Common myeloid progenitor, CD34-positive (primary cell): ENCODE data around the gene CNRIP1.

Source experiments
- CTCF ChIA-PET: fragments of 350-600 bp; sonication (Branson Sonifier 250); formaldehyde crosslinking; loops from one replicate; lab custom pipeline; 2021; ENCODE audit warnings: antibody characterized with exemption; lab: Charles Lee
- POLR2A ChIA-PET: fragments of 350-600 bp; sonication (Branson Sonifier 250); formaldehyde crosslinking; loops from one replicate; lab custom pipeline; 2021; ENCODE audit warnings: antibody characterized with exemption; lab: Charles Lee
- DNase-seq, 3 donors: peaks; one replicate each; pipeline versions ENCODE4 v3.0.0 to v3.0.0-alpha.2; 2013
- H3K27ac ChIP-seq, 2 experiments: 1 replicate in 1 of 2; 2 replicates in 1 of 2; pipeline ENCODE4 v1.7.0; 2013; ENCODE audit warnings: inconsistent platforms in 2 of 2, low read length in 2 of 2, mild to moderate bottlenecking in 2 of 2, low read depth in 1 of 2, moderate library complexity in 1 of 2; ENCODE audit not compliant: severe bottlenecking in 2 of 2, insufficient read depth in 1 of 2, poor library complexity in 1 of 2
- H3K27me3 ChIP-seq, 5 experiments: replicated peaks in 2 of 5; 1 replicate in 3 of 5; 2 replicates in 2 of 5; pipeline versions ENCODE4 v1.6.1 to v1.7.0; 2013; ENCODE audit warnings: low read length in 4 of 5, mild to moderate bottlenecking in 2 of 5, moderate library complexity in 2 of 5, inconsistent platforms in 1 of 5; ENCODE audit not compliant: insufficient read depth in 5 of 5, control insufficient read depth in 4 of 5
- H3K36me3 ChIP-seq, 4 experiments: 1 replicate in 2 of 4; 2 replicates in 2 of 4; pipeline versions ENCODE4 v1.6.1 to v1.7.0; 2013; ENCODE audit warnings: low read length in 3 of 4, control low read depth in 1 of 4, mild to moderate bottlenecking in 1 of 4; ENCODE audit not compliant: control insufficient read depth in 4 of 4, insufficient read depth in 4 of 4
- H3K4me1 ChIP-seq, 4 experiments: 1 replicate in 3 of 4; 2 replicates in 1 of 4; pipeline versions ENCODE4 v1.6.1 to v1.7.1; 2013; ENCODE audit warnings: low read length in 3 of 4, mild to moderate bottlenecking in 3 of 4, control low read depth in 1 of 4, inconsistent platforms in 1 of 4, moderate library complexity in 1 of 4; ENCODE audit not compliant: control insufficient read depth in 4 of 4, insufficient read depth in 4 of 4; ENCODE audit errors: control extremely low read depth in 1 of 4
- H3K4me3 ChIP-seq, 7 experiments: 1 replicate in 4 of 7; 2 replicates in 3 of 7; pipeline versions ENCODE4 v1.5.1 to v1.7.0; 2013; ENCODE audit warnings: mild to moderate bottlenecking in 7 of 7, low read length in 6 of 7, moderate library complexity in 6 of 7, inconsistent platforms in 2 of 7, low read depth in 2 of 7, control low read depth in 1 of 7; ENCODE audit not compliant: insufficient read depth in 4 of 7, control insufficient read depth in 1 of 7; ENCODE audit errors: extremely low read depth in 1 of 7
- H3K9me3 ChIP-seq, 5 experiments: 1 replicate in 4 of 5; 2 replicates in 1 of 5; pipeline versions ENCODE4 v1.6.1 to v1.7.1; 2013; ENCODE audit warnings: low read length in 4 of 5, mild to moderate bottlenecking in 2 of 5, inconsistent platforms in 1 of 5, low read depth in 1 of 5, moderate library complexity in 1 of 5; ENCODE audit not compliant: control insufficient read depth in 4 of 5, insufficient read depth in 2 of 5; ENCODE audit errors: control extremely low read depth in 1 of 5
- WGBS: methylation state at CpG from one replicate; pipeline ENCODE4 v1.1.5; 2013; ENCODE audit not compliant: insufficient coverage; 5-methylcytosine and 5-hydroxymethylcytosine counted together

CNRIP1 gene

DNA sequence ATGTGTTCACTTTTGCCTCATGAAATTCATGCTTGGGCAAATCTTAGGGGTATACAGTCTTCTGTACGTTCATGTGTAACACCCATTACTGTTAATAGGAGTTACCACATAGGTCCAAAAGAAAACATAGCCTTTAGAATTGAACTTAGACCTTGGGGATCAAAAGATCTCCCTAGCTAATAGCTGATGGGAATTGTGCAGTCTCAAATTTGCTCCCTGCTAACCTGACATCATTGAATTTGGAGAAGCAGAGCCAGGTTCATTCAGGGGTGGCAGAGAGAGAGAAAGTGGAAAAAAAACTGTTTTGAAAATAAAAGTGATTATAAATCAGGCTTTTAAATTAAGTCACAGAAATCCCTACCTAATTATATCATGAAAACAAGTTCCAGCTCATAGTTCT lies 39.4 kb downstream of the CNRIP1 start:
- CTCF ChIA-PET: interaction anchor here (1.0 to 1.9 kb wide), 3 partner anchors 11 to 127 kb away, joined by 3 to 11 read pairs (median 3); no protein-coding TSS in a partner anchor
- no peaks in the 10 kb centered on the region for H3K36me3 ChIP-seq

DNA sequence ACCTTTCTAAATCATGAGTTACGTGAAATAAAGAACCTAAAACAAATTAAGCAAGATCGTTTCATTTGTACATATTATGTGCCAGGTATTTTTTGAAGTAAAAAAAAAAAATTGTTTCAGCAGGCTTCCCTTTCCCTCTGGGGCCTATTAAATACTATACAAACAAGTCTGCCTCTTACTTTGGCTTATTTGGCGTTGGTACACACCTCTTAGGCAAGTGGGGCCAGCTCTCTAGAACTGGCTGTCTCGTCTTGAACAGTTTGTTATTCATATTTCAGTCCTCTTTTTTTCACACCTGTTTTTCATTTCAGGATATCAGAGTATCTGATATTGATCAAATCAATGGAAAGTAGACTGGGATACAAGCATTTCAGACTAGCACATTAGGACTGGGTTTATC lies 40.1 kb downstream of the CNRIP1 start:
- Histone ChIP-seq H3K4me1 (peaks cover 0 to 5% (median 0%) of the 10 kb centered on the region in 4 experiments), H3K27ac (no peak overlapping the region), H3K27me3 (no peaks in the 10 kb centered on the region), H3K36me3 (no peaks in the 10 kb centered on the region), H3K9me3 (no peaks in the 10 kb centered on the region), H3K4me3 (no peak overlapping the region)
- 100% methylated on average over 1 of the region's 4 CpGs for WGBS
- ChIA-PET POLR2A (interaction anchor here (0.9 kb wide), 1 partner anchor 111 kb away, joined by 3 read pairs; no protein-coding TSS in a partner anchor), CTCF (interaction anchor here (1.0 to 1.9 kb wide), 4 partner anchors 12 to 127 kb away, joined by 3 to 11 read pairs (median 6); no protein-coding TSS in a partner anchor)
- no peak for DNase-seq

More for the DNA sequence above, 39.4 kb downstream of the CNRIP1 start:
- POLR2A ChIA-PET: interaction anchor here (0.9 kb wide), 1 partner anchor 110 kb away, joined by 3 read pairs; no protein-coding TSS in a partner anchor
- Histone ChIP-seq H3K4me3 (no peak overlapping the region), H3K27ac (no peak overlapping the region), H3K27me3 (no peaks in the 10 kb centered on the region), H3K9me3 (no peaks in the 10 kb centered on the region), H3K4me1 (peaks cover 0 to 5% (median 0%) of the 10 kb centered on the region in 4 experiments)
- no CpG with 5 or more reads among the region's 1 CpG for WGBS
- DNase-seq: no peak

DNA sequence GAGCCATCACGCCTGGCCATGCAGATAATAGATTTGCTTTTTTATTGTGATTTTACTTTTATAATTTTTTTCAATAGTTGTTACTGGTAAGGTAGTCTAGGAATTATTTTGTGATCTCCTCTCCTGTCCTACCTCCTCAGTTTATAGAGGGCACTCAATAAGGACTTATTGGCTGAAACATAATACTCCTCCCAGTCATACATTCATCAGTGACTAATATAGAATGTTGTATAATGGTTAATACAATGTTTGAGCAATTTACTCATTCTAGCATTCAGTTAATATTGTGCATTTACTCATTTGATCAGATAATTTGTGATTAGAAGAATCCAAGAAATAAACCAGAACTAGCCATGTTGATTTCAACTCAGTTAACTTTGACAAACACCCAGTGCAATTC lies 41.6 kb downstream of the CNRIP1 start:
- H3K4me1 ChIP-seq: peaks cover 0 to 11% (median under 1%) of the 10 kb centered on the region in 4 experiments
- ChIA-PET POLR2A (no interaction called here), CTCF (interaction anchor here (0.7 to 1.8 kb wide), 4 partner anchors 19 to 156 kb away, joined by 3 to 9 read pairs (median 4); no protein-coding TSS in a partner anchor)
- H3K9me3 ChIP-seq: no peaks in the 10 kb centered on the region
- no peak overlapping the region for H3K4me3 ChIP-seq
- WGBS: no CpG with 5 or more reads among the region's 1 CpG
- no peak overlapping the region for H3K27ac ChIP-seq
- no peak for DNase-seq
- no peaks in the 10 kb centered on the region for H3K36me3 ChIP-seq
- H3K27me3 ChIP-seq: no peaks in the 10 kb centered on the region

DNA sequence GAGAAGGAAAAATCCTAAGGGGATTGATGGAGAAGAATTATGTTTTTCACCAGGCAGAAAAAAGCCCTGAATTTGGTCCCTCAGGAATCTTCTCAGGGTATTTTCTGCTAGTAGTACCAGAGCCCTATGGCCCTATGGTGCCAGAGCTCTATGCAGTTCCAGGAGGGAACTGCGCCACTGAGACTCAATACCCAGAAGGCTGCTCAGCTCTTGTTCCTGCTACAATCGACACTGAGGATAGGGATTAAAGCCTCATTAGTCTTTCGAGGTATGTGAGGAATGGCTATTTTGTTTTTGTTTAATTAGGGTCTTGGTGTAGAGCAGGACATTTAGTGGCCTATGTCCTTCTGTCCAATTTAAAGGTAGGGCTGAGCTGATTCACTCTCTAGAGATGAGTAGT lies 45.7 kb downstream of the CNRIP1 start:
- H3K27ac ChIP-seq: no peak overlapping the region
- H3K4me3 ChIP-seq: no peak overlapping the region
- CTCF ChIA-PET: interaction anchor here (1.1 to 5.8 kb wide), 4 partner anchors 10 to 79 kb away, joined by 3 to 32 read pairs (median 12); no protein-coding TSS in a partner anchor
- no peaks in the 10 kb centered on the region for H3K9me3 ChIP-seq
- POLR2A ChIA-PET: no interaction called here
- DNase-seq: no peak
- no peaks in the 10 kb centered on the region for H3K36me3 ChIP-seq
- H3K4me1 ChIP-seq: peaks cover 10 to 25% (median 13%) of the 10 kb centered on the region in 4 experiments
- no CpG with 5 or more reads among the region's 3 CpGs for WGBS
- no peaks in the 10 kb centered on the region for H3K27me3 ChIP-seq

DNA sequence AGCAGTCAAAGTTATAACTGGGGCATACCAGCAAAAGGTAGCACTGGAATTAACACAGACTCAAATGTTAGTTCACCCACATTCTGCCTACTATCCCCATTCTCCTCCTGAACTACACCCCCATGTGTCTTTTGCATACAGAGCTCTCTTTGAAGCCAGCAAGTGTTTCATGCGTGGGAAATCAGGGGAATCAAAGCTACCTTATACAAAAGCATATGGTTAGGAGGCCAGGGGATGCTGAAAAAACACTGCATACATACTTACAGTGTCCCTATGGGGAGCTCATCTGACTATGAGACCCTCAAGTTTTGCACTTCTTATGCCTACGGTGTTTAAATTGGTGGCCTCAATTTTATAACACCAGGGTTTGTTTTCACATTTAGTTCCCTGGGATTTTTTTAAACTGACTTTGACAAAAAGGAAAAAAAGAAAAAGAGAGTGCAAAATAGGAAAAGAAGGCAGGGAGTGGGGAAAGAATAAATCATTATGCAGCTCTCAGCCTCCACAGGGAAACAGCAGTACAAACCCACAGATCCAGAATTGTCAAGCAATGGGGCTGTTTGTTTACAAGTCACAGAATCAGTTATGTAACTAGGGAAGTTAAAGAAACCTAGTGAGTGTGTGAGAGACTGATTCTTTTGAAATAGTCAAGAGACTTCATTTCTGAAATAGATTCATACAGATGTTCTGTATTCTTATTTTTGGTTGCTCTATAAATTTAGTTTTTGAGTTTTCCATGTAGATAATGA lies 47.3 kb downstream of the CNRIP1 start:
- no peaks in the 10 kb centered on the region for H3K27me3 ChIP-seq
- peak; percentile 79 to 96 (median 92) for DNase-seq
- CTCF ChIA-PET: interaction anchor here (0.6 to 5.8 kb wide), 9 partner anchors 11 to 984 kb away, joined by 3 to 32 read pairs (median 3); no protein-coding TSS in a partner anchor
- H3K27ac ChIP-seq: peak overlapping the region; percentile 82 to 95
- peaks cover 10 to 23% (median 13%) of the 10 kb centered on the region in 4 experiments for H3K4me1 ChIP-seq
- POLR2A ChIA-PET: interaction anchor here (0.6 kb wide), 1 partner anchor 21 kb away, joined by 3 read pairs; no protein-coding TSS in a partner anchor
- 71% methylated on average over 2 of the region's 2 CpGs for WGBS
- H3K4me3 ChIP-seq: peak overlapping the region in 2 of 7 experiments; percentile 37 to 46
- H3K36me3 ChIP-seq: no peaks in the 10 kb centered on the region
- H3K9me3 ChIP-seq: no peaks in the 10 kb centered on the region

- DNase-seq: peak in 1 of 3 donors; percentile 31
- WGBS: no CpG with 5 or more reads among the region's 1 CpG
- no peaks in the 10 kb centered on the region for H3K27me3 ChIP-seq
- H3K36me3 ChIP-seq: no peaks in the 10 kb centered on the region
- H3K4me1 ChIP-seq: peaks cover 0 to 4% (median 2%) of the 10 kb centered on the region in 4 experiments
- ChIA-PET CTCF (interaction anchor here (1.4 kb wide), 1 partner anchor 18 kb away, joined by 3 read pairs; no protein-coding TSS in a partner anchor), POLR2A (no interaction called here)
- H3K4me3 ChIP-seq: no peak overlapping the region
- H3K27ac ChIP-seq: no peak overlapping the region
- H3K9me3 ChIP-seq: no peaks in the 10 kb centered on the region
Measured at GRCh38 chr2:68266655-68267054, 53.1 kb downstream of the CNRIP1 start.
